Adrenal gland (tissue), 12 donors: ENCODE results near the gene SDCCAG8. TPM values are rescaled to one million over a fixed set of nuclear protein-coding genes. Genes with fewer than 3 reads are reported as not detected.

ENCODE experiments used
- DNase-seq, 7 donors: peaks; one replicate each; pipeline ENCODE4 v3.0.0-alpha.2; 2019 to 2020
- H3K27ac ChIP-seq, 5 donors: fragments of 200-600 bp; sonication (generic) in 4 of 5; 1 replicate in 3 of 5; 2 replicates in 2 of 5; pipeline versions ENCODE4 v1.5.1 to v1.8.0; 2016 to 2020; ENCODE audit warnings: mild to moderate bottlenecking in 1 of 5
- H3K27me3 ChIP-seq: fragments of 200-600 bp; 2 replicates; pipeline ENCODE4 v1.8.0; 2021
- H3K36me3 ChIP-seq, 2 donors: fragments of 200-600 bp; replicated peaks in 1 of 2; 1 replicate in 1 of 2; 2 replicates in 1 of 2; pipeline versions ENCODE4 v1.5.1 to v1.8.0; 2018 to 2022
- H3K4me1 ChIP-seq, 2 donors: fragments of 200-600 bp; replicated peaks in 1 of 2; 1 replicate in 1 of 2; 2 replicates in 1 of 2; pipeline versions ENCODE4 v1.5.1 to v1.8.0; 2018 to 2021
- H3K4me3 ChIP-seq, 4 donors: fragments of 200-600 bp; sonication (generic) in 3 of 4; one replicate each; pipeline ENCODE4 v1.5.1; 2016 to 2018
- H3K9me3 ChIP-seq, 3 donors: fragments of 200-600 bp; sonication (generic) in 1 of 3; replicated peaks in 1 of 3; 1 replicate in 2 of 3; 2 replicates in 1 of 3; pipeline versions ENCODE4 v1.5.1 to v1.8.0; 2016 to 2021
- CTCF ChIP-seq, 6 experiments: fragments of 450-650 bp in 4 of 6; fragments of 200-600 bp in 2 of 6; sonication (generic) in 1 of 6; IDR thresholded peaks; 1 replicate in 5 of 6; 2 replicates in 1 of 6; pipeline versions ENCODE4 v1.5.1 to v1.8.0; 2016 to 2021; ENCODE audit warnings: antibody characterized with exemption in 6 of 6, mild to moderate bottlenecking in 2 of 6, moderate library complexity in 1 of 6
- POLR2A ChIP-seq, 2 donors: fragments of 450-650 bp; IDR thresholded peaks; one replicate each; pipeline ENCODE4 v1.6.1; 2017; ENCODE audit warnings: antibody characterized with exemption in 2 of 2, mild to moderate bottlenecking in 2 of 2, moderate library complexity in 1 of 2
- WGBS, 4 donors: extraction: QIAGEN DNeasy Blood & Tissue Kit in 2 of 4; methylation state at CpG; one replicate each; pipeline versions ENCODE4 v1.1.5 to v1.1.7; 2013 to 2017; 5-methylcytosine and 5-hydroxymethylcytosine counted together
- intact Hi-C, 2 donors: fragments of 100-400 bp; cut with DNase I; formaldehyde crosslinking; loops; one replicate each; pipeline versions ENCODE4 v1.14.1 to v1.15.0; 2022 to 2023
- polyA plus RNA-seq, 3 donors: library from polyadenylated mRNA; stranded (reverse); fragments of 200-250 nt in 2 of 3; fragments of 350-450 nt in 1 of 3; fragmentation: Illumina TruSeq in 1 of 3; extraction: RNeasy Lipid Tissue Mini Kit (QIAGEN cat#74804) in 1 of 3; gene quantifications; one replicate each; pipeline ENCODE4 v1.2.3, GENCODE V29; 2013 to 2014
- total RNA-seq, 9 donors: library from RNA; depleted of rRNA in 4 of 9; stranded (reverse); fragments of >200 nt in 4 of 9; fragments of 120-200 nt in 1 of 9; fragmentation: NEBNext Ultra II Directional in 1 of 9; extraction: Animal tissue kit (Norgen Biotek cat#: 25700) in 1 of 9; gene quantifications; one replicate each; pipeline versions ENCODE4 v1.1.0 to v1.2.4, GENCODE V29; 2013 to 2023
- donor health status: healthy with polysubstance abuse.
- donor health status: Bipolar disorder and iron deficiency.
- donor health status: DM: yes; HTN: yes; CAD: no.
- donor health status: DM: no; HTN: no; CAD: no.
- donor health status: DM: no; HTN: no; CAD: no.
- donor health status: DM: yes; HTN: yes; CAD: no.

SDCCAG8 gene
- total and polyA plus RNA-seq, 12 donors, result 22.5 to 60.9 (median 44.1) TPM

- peaks cover 8 to 41% of the 10 kb centered on the region in 2 donors for H3K4me1 ChIP-seq
- no peaks in the 10 kb centered on the region for H3K36me3 ChIP-seq
- WGBS, 4 donors, result 52 to 58% (median 55%) methylated on average over 2 of the region's 2 CpGs
- TF ChIP-seq POLR2A (IDR thresholded peaks at IDR 0.05) (no peak), CTCF (IDR thresholded peaks at IDR 0.05) (no peak)
- H3K27me3 ChIP-seq, result no peaks in the 10 kb centered on the region
- intact Hi-C loops, result no loop called here
- no peak overlapping the region for H3K4me3 ChIP-seq
- H3K9me3 ChIP-seq, result no peaks in the 10 kb centered on the region
- H3K27ac ChIP-seq, result peak overlapping the region in 2 of 5 donors; percentile 65 to 69
- no peak for DNase-seq
These were observed 8.9 kb downstream of the SDCCAG8 start for GRCh38 chr1:243264717-243265116.

GRCh38 chr1:243266231-243266630 lies 10.4 kb downstream of the SDCCAG8 start:
- no peak overlapping the region for H3K27ac ChIP-seq
- WGBS, 4 donors, result 91 to 95% (median 92%) methylated on average over 4 of the region's 4 CpGs

GRCh38 chr1:243267471-243267880 lies 11.6 kb downstream of the SDCCAG8 start:
- WGBS, 4 donors, result 72 to 91% (median 81%) methylated on average over 10 of the region's 10 CpGs
- Histone ChIP-seq H3K36me3 (peaks cover 0 to 6% of the 10 kb centered on the region in 2 donors), H3K27ac (peak overlapping the region in 3 of 5 donors; percentile 56 to 70 (median 58)), H3K9me3 (no peaks in the 10 kb centered on the region), H3K4me3 (peak overlapping the region in 1 of 4 donors; percentile 1), H3K4me1 (peaks cover 8 to 51% of the 10 kb centered on the region in 2 donors), H3K27me3 (no peaks in the 10 kb centered on the region)
- no peak for TF ChIP-seq POLR2A (IDR thresholded peaks at IDR 0.05)
- TF ChIP-seq CTCF (IDR thresholded peaks at IDR 0.05), result no peak
- intact Hi-C loops, result no loop called here
- DNase-seq, result peak in 1 of 7 donors; percentile 53

More at GRCh38 chr1:243266231-243266630, 10.4 kb downstream of the SDCCAG8 start:
- no peak for TF ChIP-seq POLR2A (IDR thresholded peaks at IDR 0.05)
- TF ChIP-seq CTCF (IDR thresholded peaks at IDR 0.05), result no peak
- no peaks in the 10 kb centered on the region for H3K27me3 ChIP-seq
- H3K4me1 ChIP-seq, result peaks cover 8 to 51% of the 10 kb centered on the region in 2 donors
- H3K36me3 ChIP-seq, result no peaks in the 10 kb centered on the region
- no peak overlapping the region for H3K4me3 ChIP-seq
- H3K9me3 ChIP-seq, result no peaks in the 10 kb centered on the region
- DNase-seq, result no peak
- intact Hi-C loops, result no loop called here

- no peaks in the 10 kb centered on the region for H3K27me3 ChIP-seq
- intact Hi-C loops, result no loop called here
- H3K27ac ChIP-seq, result peak overlapping the region; percentile 47 to 70 (median 58)
- H3K9me3 ChIP-seq, result no peaks in the 10 kb centered on the region
- peaks cover 0 to 6% of the 10 kb centered on the region in 2 donors for H3K36me3 ChIP-seq
- DNase-seq, result no peak
- TF ChIP-seq CTCF (IDR thresholded peaks at IDR 0.05) (no peak), POLR2A (IDR thresholded peaks at IDR 0.05) (no peak)
- WGBS, 4 donors, result 39 to 47% (median 43%) methylated on average over 12 of the region's 12 CpGs
- H3K4me3 ChIP-seq, result peak overlapping the region in 1 of 4 donors; percentile 1
- peaks cover 8 to 51% of the 10 kb centered on the region in 2 donors for H3K4me1 ChIP-seq
These were observed 12.2 kb downstream of the SDCCAG8 start for GRCh38 chr1:243267914-243268653.
